ENCODE measurements around the gene VTN.

GRCh38 chr17:28379814-28380801, 10.0 kb upstream of the VTN start:
- no peak for TF ChIP-seq POLR2A (IDR thresholded peaks at IDR 0.05)
- TF ChIP-seq POLR2AphosphoS5 (IDR thresholded peaks at IDR 0.05) = no peak

Data from prostate gland (tissue), 1 donor.